Measurements from ENCODE around the gene WDR27. TPM values are rescaled to one million over a fixed set of nuclear protein-coding genes. Genes with fewer than 3 reads are reported as not detected.

Gene WDR27
- total RNA-seq = 27.0 and 35.4 TPM in 2 replicates
- 27.8 TPM for polyA plus RNA-seq (2012)

DNA sequence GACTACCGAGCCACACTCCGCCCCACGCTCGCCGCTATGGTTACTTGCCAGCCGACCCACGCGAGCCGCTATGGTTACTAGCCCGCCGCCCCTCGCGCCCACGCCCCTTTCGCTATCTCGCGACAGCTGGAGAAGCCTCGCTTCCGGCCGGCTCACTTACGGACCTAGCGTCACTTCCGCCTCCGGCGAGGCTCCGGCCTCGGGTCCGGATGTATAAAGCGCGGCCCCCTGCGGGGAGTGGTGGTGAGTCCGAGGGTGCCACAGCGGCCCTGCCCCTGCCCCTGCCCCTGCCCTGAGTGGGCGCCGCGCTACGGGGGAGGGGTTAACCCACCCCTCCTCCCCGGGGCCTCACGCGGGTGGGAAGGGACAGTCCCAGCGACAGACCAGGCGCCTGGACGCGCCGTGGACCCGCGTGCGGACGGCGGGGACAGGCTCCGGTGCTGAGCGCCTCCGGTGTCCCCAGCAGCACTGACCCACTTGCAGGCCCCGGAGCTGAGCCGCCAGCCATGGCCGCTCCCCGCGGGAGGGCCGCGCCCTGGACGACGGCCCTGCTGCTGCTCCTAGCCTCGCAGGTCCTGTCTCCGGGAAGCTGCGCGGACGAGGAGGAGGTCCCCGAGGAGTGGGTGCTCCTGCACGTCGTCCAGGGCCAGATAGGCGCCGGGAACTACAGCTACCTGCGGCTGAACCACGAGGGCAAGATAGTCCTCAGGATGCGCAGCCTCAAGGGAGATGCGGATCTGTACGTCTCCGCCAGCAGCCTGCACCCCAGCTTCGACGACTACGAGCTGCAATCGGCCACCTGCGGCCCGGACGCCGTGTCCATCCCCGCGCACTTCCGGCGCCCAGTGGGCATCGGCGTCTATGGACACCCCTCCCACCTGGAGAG, at the start of gene WDR27, which contains the start of gene C6orf120:
Gene WDR27, minus strand, starts transcription at position 76 of the 886 bp plus-strand sequence. CDS start 13,024 bp downstream, outside the sequence.
Gene C6orf120, plus strand, starts transcription at position 173 of the 886 bp plus-strand sequence. Its CDS starts 334 bp downstream, at position 507.
- DNase-seq (ENCODE audit: low read depth) = peak; percentile 98

DNA sequence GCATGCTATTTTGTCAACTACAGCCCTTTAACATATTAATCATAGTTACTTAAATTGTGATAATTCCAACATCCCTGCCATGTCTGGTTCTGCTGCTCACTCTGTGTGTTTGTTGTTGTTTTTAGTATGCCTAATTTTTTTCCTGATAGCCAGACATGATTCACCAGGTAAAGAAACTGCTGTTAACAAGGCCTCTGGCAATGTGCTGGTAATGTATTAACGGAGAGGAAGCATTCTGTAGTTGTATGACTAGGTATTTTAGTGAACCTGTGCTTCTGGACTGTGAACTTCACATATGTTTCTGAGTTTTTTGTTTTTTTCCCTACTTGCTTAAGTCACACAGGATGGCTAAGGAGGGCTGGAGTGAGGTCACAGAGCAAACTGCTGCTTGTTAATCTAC, 44.7 kb upstream of the WDR27 start:
- no peak for DNase-seq (ENCODE audit: low read depth)

DNA sequence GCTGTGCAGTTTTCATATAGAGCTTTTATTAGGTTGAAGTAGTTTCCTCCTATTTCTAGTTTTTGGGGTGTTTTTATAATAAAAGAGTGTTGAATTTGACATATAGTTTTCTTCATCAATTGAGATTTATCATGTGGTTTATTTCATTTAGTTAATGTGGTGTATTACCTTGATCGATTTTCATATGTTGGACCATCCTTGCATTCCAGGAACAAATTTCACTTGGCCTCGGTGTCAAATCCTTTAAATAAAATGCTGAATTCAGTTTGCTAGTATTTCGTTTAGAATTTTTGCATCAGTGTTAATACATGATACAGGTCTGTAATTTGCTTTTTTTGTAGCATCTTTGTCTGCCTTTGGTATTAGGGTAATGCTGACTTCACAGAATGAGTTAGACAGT, 43.6 kb upstream of the WDR27 start:
- no peak for DNase-seq (ENCODE audit: low read depth)

DNA sequence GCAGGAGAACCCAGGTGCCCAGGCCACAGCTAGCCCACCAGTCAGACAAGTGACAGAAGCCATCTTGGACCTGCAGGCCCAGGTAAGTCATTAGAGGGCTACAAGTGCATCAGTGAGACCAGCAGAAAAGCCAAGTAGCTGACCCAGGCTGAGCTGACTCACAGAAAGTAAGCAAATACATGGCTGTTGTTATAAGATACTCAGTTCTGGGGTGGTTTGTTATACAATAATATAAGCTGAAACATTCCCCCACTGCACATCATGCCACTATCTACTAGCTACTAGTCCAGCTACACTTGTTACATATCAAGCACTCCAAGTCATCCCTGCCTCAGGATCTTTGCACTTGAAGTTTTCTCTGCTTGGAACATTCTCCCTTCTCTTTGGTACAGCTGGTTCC, 39.5 kb upstream of the WDR27 start:
- DNase-seq (ENCODE audit: low read depth) = no peak

- peak; percentile 19 for DNase-seq (ENCODE audit: low read depth)
Observed at GRCh38 chr6:169738976-169739529, 37.2 kb upstream of the WDR27 start.

- peak; percentile 68 for DNase-seq (ENCODE audit: low read depth)
Observed at GRCh38 chr6:169738204-169738975, 36.6 kb upstream of the WDR27 start.

GRCh38 chr6:169729961-169730360, 28.1 kb upstream of the WDR27 start:
- DNase-seq (ENCODE audit: low read depth) = no peak

DNA sequence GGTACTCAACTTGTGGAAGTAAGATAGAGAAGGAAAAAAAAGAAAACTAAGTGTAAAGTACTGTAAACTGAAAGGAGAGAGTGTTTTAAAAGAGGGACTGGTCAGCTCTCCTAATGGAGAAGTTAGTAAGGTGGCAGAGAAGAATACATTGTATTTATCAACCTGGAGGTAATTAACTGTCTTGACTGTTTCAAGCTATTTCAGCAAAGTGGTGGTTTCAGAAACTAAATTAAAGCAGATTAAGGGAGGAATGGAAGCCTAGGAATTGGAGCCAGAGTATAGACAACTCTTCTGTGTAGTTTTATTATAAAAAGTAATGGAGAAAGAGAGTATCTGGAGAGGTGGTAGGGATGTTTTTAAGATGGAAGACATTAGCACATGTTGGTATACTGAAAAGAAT, 25.1 kb upstream of the WDR27 start:
- no peak for DNase-seq (ENCODE audit: low read depth)

DNA sequence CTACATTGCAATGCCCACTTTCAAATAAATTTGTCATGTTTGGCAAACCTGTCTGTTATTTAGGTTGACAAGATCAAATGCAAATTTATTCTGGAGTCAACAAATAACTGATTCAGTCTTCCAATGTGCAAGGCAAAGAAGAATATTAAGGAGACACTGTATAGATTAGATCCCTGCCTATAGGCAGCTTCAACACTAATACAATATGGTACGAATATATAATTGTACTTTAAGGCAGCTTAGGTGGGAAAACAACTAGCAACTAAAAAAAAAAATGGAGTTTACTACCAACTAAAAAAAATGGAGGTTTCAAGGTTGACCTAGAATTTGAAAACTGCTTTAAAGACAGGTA, 24.2 kb upstream of the WDR27 start:
- no peak for DNase-seq (ENCODE audit: low read depth)

- DNase-seq (ENCODE audit: low read depth) = peak; percentile 51
Observed at GRCh38 chr6:169725125-169726048, 23.6 kb upstream of the WDR27 start.

DNA sequence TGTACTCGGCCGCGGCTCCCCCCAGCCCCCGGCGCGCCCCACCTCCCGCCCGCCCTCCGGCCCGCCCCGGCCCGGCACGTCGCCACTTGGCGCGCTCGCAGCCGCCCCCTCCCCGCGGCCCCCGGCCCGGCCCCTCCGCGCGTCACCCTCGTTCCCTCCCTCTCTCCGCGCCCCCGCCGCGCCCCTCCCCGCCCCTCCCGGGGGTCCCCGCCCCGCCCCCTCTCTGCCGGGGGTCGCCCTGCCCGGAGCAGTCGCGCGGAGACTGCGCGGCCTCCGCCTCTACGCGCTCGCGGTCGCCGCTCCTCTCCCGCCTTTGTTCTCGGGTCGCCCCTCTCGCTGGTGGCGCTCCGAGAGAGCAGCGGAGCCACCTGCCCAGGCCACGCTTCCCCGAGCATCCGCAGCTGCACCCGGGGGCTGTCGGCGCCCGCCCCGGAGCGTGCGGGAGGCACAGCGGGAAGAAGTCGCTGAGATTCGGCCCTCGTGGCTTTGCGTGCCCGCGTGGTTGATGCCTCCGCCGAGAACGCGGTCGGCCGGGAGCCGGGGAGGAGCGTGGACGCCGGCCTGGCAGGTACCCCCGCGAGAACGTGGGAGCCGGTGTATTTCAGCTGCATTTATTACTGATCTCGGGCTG, 22.8 kb upstream of the WDR27 start, which contains the start of gene PHF10:
Gene PHF10, minus strand, starts transcription at position 7 of the 631 bp plus-strand sequence. CDS start 569 bp downstream, outside the sequence.
- DNase-seq (ENCODE audit: low read depth) = peak; percentile 54

DNA sequence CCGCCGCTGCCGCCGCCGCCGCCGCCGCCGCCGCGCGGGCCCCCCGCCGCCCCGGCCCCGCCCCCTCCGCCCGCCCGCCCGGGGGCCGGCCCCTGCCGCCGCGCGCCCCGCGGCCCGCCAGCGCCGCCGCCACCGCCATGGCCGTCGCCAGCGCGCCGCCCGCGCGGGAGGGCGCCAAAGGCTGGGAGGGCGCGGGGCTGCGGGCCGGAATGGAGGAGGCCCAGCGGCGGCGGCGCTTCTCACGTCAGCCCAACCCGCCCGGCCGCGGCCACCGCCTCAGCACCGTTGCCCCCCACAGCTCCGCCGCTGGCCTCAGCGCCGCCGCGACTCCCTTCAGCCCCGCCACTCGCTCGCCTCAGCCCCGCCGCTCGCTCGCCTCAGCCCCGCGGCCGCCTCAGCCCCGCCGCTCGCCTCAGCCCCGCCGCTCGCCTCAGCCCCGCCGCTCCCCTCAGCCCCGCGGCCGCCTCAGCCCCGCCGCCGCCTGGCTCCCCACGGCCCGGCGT, 22.2 kb upstream of the WDR27 start:
- peak; percentile 37 for DNase-seq (ENCODE audit: low read depth)

DNA sequence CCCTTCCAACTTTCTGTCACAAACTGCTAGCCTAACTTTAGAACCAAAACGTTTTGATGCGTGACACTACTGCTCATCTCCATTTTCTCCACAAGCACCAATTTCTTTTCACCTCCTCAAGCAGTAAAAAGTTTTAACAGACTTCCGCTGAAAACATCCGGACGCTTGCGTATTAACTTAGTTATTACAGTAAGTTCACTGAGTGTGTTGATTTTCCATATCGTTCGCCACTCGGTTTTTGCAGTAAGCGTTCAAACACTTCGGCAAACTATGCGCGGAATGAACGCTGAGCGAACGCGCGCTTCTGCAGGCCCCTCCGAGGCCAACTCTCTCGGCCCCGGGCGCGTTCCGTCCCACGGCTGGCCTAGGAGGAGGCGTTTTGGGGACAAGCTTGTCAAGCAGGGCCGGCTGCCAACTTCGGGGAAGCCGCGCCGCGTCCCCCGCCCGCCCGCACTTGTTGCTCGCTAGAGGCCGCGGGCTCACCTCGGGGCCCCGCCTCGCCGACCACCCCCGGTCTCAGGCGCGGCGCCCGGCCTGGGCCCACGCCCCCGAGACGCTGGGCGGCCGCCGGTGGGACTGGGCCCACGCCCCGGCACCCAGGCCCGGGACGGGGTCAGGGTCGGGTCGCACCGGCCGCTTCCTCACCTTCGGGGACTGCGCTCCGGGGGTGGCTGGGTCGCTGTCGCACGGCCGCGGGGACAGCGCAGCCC, 21.5 kb upstream of the WDR27 start:
- peak; percentile 68 for DNase-seq (ENCODE audit: low read depth)

DNA sequence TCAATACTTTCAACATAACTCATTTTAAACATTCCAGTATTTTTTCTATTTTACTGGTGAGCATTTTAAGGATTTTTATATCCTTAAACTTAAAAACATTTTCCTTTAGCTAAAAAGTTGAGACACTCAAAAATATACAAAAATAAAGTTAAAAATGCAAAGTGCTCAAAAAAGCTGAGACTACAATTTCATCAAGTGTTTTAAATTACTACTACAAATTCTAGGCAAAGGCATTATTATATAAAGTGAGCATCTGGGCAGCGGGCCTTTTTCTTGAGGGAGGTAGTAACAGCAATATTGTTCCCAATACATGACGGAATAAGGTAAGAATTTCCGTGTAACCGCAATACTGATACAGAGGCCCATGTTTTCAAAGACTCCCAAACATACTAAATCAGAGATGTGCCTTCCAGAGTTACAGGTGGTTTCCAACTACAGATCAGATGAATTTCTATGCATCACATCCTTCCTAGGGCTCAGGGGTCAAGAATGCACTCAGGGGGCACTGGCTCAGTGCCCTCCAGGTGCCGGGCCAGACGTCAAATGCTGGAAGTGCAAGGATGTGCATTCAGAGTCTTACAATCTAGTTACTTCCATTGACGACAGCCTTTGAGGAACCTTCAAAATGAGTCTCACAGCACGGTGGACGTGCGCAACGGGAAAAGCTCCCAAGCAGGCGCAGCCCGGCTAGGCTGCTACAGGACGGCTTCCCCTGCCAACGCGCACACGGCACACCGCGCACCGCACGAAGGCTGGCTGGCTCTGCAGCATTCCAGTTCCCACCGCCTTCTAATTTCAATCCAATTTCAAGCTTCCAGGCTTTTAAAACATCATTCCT, 20.8 kb upstream of the WDR27 start:
- peak; percentile 59 for DNase-seq (ENCODE audit: low read depth)

DNA sequence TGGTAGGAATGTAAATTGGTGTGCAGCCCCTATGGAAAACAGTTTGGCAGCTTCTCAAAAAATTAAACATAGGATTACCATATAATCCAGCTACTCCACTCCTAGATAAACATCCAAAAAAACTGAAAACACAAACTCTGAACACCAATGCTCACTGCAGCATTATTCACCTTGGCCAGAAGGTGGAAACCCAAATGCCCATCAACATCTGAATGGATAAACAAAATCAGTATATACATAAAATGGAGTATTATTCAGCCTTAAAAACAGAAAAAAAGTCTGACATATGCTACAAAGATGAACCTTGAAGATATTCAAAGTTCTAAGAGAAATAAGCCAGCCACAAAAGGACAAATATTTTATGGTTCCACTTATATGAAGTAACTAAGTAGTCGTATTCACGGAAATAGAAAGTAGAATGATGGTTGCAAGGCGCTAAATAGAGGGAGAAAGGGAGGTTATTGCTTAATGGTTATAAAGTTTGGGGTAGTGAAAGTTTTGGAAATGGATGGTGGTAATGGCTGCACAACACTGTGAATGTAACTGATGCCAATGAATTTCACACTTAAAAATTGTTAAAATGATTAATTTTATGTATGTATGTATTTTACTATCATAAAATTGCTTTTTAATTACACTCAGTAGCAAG, 18.5 kb upstream of the WDR27 start:
- DNase-seq (ENCODE audit: low read depth) = no peak

- no peak for DNase-seq (ENCODE audit: low read depth)
Observed at GRCh38 chr6:169719117-169719516, 17.3 kb upstream of the WDR27 start.

GRCh38 chr6:169714595-169714994, 12.8 kb upstream of the WDR27 start:
- no peak for DNase-seq (ENCODE audit: low read depth)

DNA sequence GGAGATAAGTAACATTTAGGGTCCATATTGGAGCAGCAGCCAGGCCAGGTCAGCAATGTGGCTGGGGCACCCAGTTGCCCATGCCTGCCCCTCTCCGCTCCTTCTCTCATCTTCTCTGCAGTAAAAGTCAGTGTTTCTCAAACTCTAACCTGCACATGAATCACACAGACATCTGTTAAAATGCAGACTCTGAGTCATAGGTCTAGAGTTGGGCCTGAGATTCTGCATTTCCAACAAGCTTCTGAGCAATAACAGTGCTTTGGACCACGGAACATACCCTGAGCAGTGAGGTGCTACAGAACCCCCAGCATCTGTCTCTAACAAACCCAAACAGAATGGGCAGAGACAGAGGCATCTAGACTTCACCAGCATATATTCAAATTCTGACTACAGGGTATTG, 12.3 kb upstream of the WDR27 start:
- DNase-seq (ENCODE audit: low read depth) = no peak
